ENCODE results near the gene NCAPD3. TPM values are rescaled to one million over a fixed set of nuclear protein-coding genes. Genes with fewer than 3 reads are reported as not detected.
A peak's percentile ranks its signal among the peaks of the same experiment; 100 is the strongest.

NCAPD3 gene
- total RNA-seq, 1 experiment from 2014 or later, result 63.0 TPM

DNA sequence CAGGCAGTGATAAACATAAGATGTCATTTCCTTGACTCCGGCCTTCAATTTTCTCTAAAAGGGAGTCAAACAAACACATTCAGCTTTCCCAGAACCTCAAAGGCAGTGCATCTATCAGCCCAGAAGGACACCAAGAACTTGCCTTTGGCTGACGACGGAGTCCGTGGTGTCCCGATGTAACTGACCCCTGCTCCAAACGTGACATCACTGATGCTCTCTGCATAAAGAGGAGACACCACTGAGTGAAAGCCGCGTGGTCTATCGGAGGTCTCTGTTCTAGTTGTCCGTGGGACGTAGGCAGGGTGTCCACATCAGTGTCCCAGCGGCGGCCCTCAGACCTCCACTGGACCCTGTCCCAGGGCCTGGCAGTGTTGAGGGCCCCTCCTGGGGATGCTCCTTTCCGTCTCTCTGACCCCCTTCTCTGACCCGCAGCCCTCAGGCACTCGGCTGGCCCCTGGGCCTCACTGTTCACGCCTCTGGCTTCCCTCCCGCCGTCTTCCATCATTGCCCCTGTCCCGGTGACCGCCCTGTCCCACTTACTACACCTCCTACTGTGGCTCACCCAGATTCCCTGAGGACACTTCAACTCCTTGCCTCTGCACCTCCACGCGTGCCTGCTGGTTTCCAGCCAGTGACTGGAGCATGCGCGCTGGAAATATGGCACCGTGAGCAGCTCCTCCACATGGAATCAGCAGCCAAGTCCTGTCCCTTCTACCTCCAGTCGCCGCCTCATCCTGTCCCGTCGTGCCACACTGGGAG lies 70.4 kb downstream of the NCAPD3 start:
- Mint-ChIP-seq H3K9me3 (no peaks in the 10 kb centered on the region), H3K4me1 (no peaks in the 10 kb centered on the region), H3K36me3 (peaks cover 79% of the 10 kb centered on the region), H3K4me3 (no peak overlapping the region), H3K27ac (peak overlapping the region; percentile 45; the same call in 1 of the 2 replicates), H3K27me3 (ENCODE audit: low read depth) (no peaks in the 10 kb centered on the region)
- TF ChIP-seq ZNF416 (CRISPR knock-in tag; IDR thresholded peaks at IDR 0.05) (no peak), RORB (CRISPR knock-in tag; IDR thresholded peaks at IDR 0.05) (no peak), NFE2L1 (CRISPR knock-in tag; IDR thresholded peaks at IDR 0.05) (no peak), NR2C2 (CRISPR knock-in tag; IDR thresholded peaks at IDR 0.05) (no peak)
- TF ChIP-seq, protein P1, sequence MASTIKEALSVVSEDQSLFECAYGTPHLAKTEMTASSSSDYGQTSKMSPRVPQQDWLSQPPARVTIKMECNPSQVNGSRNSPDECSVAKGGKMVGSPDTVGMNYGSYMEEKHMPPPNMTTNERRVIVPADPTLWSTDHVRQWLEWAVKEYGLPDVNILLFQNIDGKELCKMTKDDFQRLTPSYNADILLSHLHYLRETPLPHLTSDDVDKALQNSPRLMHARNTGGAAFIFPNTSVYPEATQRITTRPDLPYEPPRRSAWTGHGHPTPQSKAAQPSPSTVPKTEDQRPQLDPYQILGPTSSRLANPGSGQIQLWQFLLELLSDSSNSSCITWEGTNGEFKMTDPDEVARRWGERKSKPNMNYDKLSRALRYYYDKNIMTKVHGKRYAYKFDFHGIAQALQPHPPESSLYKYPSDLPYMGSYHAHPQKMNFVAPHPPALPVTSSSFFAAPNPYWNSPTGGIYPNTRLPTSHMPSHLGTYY (CRISPR knock-in tag; IDR thresholded peaks at IDR 0.05), result no peak
- TF ChIP-seq, protein P2, sequence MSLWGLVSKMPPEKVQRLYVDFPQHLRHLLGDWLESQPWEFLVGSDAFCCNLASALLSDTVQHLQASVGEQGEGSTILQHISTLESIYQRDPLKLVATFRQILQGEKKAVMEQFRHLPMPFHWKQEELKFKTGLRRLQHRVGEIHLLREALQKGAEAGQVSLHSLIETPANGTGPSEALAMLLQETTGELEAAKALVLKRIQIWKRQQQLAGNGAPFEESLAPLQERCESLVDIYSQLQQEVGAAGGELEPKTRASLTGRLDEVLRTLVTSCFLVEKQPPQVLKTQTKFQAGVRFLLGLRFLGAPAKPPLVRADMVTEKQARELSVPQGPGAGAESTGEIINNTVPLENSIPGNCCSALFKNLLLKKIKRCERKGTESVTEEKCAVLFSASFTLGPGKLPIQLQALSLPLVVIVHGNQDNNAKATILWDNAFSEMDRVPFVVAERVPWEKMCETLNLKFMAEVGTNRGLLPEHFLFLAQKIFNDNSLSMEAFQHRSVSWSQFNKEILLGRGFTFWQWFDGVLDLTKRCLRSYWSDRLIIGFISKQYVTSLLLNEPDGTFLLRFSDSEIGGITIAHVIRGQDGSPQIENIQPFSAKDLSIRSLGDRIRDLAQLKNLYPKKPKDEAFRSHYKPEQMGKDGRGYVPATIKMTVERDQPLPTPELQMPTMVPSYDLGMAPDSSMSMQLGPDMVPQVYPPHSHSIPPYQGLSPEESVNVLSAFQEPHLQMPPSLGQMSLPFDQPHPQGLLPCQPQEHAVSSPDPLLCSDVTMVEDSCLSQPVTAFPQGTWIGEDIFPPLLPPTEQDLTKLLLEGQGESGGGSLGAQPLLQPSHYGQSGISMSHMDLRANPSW (CRISPR knock-in tag; conservative IDR thresholded peaks at IDR 0.05; ENCODE audit: low read depth), result no peak
- TF ChIP-seq, protein P3, sequence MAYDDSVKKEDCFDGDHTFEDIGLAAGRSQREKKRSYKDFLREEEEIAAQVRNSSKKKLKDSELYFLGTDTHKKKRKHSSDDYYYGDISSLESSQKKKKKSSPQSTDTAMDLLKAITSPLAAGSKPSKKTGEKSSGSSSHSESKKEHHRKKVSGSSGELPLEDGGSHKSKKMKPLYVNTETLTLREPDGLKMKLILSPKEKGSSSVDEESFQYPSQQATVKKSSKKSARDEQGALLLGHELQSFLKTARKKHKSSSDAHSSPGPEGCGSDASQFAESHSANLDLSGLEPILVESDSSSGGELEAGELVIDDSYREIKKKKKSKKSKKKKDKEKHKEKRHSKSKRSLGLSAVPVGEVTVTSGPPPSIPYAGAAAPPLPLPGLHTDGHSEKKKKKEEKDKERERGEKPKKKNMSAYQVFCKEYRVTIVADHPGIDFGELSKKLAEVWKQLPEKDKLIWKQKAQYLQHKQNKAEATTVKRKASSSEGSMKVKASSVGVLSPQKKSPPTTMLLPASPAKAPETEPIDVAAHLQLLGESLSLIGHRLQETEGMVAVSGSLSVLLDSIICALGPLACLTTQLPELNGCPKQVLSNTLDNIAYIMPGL (CRISPR knock-in tag; IDR thresholded peaks at IDR 0.05), result no peak
- TF ChIP-seq, protein P4, sequence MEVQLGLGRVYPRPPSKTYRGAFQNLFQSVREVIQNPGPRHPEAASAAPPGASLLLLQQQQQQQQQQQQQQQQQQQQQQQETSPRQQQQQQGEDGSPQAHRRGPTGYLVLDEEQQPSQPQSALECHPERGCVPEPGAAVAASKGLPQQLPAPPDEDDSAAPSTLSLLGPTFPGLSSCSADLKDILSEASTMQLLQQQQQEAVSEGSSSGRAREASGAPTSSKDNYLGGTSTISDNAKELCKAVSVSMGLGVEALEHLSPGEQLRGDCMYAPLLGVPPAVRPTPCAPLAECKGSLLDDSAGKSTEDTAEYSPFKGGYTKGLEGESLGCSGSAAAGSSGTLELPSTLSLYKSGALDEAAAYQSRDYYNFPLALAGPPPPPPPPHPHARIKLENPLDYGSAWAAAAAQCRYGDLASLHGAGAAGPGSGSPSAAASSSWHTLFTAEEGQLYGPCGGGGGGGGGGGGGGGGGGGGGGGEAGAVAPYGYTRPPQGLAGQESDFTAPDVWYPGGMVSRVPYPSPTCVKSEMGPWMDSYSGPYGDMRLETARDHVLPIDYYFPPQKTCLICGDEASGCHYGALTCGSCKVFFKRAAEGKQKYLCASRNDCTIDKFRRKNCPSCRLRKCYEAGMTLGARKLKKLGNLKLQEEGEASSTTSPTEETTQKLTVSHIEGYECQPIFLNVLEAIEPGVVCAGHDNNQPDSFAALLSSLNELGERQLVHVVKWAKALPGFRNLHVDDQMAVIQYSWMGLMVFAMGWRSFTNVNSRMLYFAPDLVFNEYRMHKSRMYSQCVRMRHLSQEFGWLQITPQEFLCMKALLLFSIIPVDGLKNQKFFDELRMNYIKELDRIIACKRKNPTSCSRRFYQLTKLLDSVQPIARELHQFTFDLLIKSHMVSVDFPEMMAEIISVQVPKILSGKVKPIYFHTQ (CRISPR knock-in tag; IDR thresholded peaks at IDR 0.05), result no peak
- DNase-seq (ENCODE audit: low spot score) (no peak), ATAC-seq (no peak)
- ChIA-PET POLR2A (no interaction called here), CTCF (interaction anchor here (1.2 kb wide), 1 partner anchor 103 kb away, joined by 4 read pairs; no protein-coding TSS in a partner anchor)

DNA sequence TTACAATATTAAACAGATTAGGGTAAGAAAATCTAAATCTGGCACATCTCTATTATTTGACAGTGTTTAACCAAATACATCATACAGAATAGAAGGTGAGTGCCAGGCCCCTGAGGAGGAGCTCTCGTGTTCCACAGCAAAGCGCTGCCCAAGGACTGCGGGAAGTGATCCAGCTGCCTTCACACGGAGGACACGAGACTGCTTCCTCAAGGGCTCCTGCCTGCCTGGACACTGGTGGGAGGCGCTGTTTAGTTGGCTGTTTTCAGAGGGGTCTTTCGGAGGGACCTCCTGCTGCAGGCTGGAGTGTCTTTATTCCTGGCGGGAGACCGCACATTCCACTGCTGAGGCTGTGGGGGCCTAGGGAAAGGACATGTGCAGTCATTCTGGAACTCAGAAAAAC lies 71.1 kb downstream of the NCAPD3 start:
- no peak overlapping the region for H3K27ac Mint-ChIP-seq
- ChIA-PET POLR2A (no interaction called here), CTCF (interaction anchor here (0.6 to 1.2 kb wide), 2 partner anchors 102 to 1074 kb away, joined by 3 to 4 read pairs; no protein-coding TSS in a partner anchor)
- peaks cover 79% of the 10 kb centered on the region for H3K36me3 Mint-ChIP-seq
- no peaks in the 10 kb centered on the region for H3K9me3 Mint-ChIP-seq
- TF ChIP-seq FOXK1 (CRISPR knock-in tag; IDR thresholded peaks at IDR 0.05) (no peak), ESRRA (CRISPR knock-in tag; IDR thresholded peaks at IDR 0.05; ENCODE audit: borderline replicate concordance) (no peak)
- TF ChIP-seq, protein P5, sequence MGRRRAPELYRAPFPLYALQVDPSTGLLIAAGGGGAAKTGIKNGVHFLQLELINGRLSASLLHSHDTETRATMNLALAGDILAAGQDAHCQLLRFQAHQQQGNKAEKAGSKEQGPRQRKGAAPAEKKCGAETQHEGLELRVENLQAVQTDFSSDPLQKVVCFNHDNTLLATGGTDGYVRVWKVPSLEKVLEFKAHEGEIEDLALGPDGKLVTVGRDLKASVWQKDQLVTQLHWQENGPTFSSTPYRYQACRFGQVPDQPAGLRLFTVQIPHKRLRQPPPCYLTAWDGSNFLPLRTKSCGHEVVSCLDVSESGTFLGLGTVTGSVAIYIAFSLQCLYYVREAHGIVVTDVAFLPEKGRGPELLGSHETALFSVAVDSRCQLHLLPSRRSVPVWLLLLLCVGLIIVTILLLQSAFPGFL (CRISPR knock-in tag; IDR thresholded peaks at IDR 0.05; ENCODE audit: borderline replicate concordance), result no peak
- H3K4me1 Mint-ChIP-seq, result no peaks in the 10 kb centered on the region
- no peak for ATAC-seq
- H3K27me3 Mint-ChIP-seq (ENCODE audit: low read depth), result no peaks in the 10 kb centered on the region
- no peak for DNase-seq (ENCODE audit: low spot score)
- H3K4me3 Mint-ChIP-seq, result no peak overlapping the region
